C4-2B (cell line): ENCODE results near the gene ELAPOR1.

Source experiments
- ZFX ChIP-seq: fragments of 450-650 bp; IDR thresholded peaks from 2 replicates; pipeline ENCODE4 v1.6.1; 2017
- TF ChIP-seq, protein P1 (sequence below): fragments of 450-650 bp; conservative IDR thresholded peaks from 2 replicates; pipeline ENCODE4 v1.5.1; 2017; ENCODE audit warnings: mild to moderate bottlenecking

DNA sequence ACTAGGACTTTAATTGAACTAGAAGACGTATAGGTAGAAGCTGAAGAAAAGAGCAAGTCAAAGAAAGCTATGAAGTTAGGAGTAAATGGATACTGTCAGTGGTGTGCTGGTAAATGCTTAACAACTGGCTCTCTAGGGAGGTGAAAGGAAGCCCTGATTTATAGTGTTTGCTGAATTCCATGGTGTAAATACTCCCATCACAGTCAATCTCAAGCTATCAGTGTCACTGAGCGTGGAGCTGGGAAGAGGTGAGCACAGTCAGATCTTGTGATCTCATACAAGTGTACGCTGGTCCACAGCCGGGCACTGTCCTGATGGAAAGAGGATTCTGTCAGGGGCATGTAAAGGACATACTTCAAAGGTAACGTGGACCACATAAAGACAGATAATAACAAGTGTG is 28.3 kb downstream of the ELAPOR1 start:
- TF ChIP-seq, protein P1, sequence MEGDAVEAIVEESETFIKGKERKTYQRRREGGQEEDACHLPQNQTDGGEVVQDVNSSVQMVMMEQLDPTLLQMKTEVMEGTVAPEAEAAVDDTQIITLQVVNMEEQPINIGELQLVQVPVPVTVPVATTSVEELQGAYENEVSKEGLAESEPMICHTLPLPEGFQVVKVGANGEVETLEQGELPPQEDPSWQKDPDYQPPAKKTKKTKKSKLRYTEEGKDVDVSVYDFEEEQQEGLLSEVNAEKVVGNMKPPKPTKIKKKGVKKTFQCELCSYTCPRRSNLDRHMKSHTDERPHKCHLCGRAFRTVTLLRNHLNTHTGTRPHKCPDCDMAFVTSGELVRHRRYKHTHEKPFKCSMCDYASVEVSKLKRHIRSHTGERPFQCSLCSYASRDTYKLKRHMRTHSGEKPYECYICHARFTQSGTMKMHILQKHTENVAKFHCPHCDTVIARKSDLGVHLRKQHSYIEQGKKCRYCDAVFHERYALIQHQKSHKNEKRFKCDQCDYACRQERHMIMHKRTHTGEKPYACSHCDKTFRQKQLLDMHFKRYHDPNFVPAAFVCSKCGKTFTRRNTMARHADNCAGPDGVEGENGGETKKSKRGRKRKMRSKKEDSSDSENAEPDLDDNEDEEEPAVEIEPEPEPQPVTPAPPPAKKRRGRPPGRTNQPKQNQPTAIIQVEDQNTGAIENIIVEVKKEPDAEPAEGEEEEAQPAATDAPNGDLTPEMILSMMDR, result no peak
- TF ChIP-seq ZFX, result no peak
